Measurements from ENCODE around the gene RCCD1. TPM values are rescaled to one million over a fixed set of nuclear protein-coding genes. Genes with fewer than 3 reads are reported as not detected.

Gene RCCD1
- total RNA-seq, 1 experiment from 2014 or later = 26.1 TPM

- TF ChIP-seq, protein P1, sequence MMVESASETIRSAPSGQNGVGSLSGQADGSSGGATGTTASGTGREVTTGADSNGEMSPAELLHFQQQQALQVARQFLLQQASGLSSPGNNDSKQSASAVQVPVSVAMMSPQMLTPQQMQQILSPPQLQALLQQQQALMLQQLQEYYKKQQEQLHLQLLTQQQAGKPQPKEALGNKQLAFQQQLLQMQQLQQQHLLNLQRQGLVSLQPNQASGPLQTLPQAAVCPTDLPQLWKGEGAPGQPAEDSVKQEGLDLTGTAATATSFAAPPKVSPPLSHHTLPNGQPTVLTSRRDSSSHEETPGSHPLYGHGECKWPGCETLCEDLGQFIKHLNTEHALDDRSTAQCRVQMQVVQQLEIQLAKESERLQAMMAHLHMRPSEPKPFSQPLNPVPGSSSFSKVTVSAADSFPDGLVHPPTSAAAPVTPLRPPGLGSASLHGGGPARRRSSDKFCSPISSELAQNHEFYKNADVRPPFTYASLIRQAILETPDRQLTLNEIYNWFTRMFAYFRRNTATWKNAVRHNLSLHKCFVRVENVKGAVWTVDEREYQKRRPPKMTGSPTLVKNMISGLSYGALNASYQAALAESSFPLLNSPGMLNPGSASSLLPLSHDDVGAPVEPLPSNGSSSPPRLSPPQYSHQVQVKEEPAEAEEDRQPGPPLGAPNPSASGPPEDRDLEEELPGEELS (CRISPR knock-in tag; IDR thresholded peaks at IDR 0.05) = peak; percentile 79; the same call in 1 of the 2 replicates
- no peak for TF ChIP-seq CREB1 (CRISPR knock-in tag; IDR thresholded peaks at IDR 0.05)
- no peak for TF ChIP-seq IRF2 (CRISPR knock-in tag; IDR thresholded peaks at IDR 0.05; ENCODE audit: borderline replicate concordance, low read depth)
- TF ChIP-seq ZNF219 (CRISPR knock-in tag; IDR thresholded peaks at IDR 0.05; ENCODE audit: borderline replicate concordance) = no peak
- TF ChIP-seq, protein P2, sequence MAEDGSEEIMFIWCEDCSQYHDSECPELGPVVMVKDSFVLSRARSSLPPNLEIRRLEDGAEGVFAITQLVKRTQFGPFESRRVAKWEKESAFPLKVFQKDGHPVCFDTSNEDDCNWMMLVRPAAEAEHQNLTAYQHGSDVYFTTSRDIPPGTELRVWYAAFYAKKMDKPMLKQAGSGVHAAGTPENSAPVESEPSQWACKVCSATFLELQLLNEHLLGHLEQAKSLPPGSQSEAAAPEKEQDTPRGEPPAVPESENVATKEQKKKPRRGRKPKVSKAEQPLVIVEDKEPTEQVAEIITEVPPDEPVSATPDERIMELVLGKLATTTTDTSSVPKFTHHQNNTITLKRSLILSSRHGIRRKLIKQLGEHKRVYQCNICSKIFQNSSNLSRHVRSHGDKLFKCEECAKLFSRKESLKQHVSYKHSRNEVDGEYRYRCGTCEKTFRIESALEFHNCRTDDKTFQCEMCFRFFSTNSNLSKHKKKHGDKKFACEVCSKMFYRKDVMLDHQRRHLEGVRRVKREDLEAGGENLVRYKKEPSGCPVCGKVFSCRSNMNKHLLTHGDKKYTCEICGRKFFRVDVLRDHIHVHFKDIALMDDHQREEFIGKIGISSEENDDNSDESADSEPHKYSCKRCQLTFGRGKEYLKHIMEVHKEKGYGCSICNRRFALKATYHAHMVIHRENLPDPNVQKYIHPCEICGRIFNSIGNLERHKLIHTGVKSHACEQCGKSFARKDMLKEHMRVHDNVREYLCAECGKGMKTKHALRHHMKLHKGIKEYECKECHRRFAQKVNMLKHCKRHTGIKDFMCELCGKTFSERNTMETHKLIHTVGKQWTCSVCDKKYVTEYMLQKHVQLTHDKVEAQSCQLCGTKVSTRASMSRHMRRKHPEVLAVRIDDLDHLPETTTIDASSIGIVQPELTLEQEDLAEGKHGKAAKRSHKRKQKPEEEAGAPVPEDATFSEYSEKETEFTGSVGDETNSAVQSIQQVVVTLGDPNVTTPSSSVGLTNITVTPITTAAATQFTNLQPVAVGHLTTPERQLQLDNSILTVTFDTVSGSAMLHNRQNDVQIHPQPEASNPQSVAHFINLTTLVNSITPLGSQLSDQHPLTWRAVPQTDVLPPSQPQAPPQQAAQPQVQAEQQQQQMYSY (CRISPR knock-in tag; IDR thresholded peaks at IDR 0.05) = 0 out of 2 replicates have a peak, but pooled peaks have one; percentile 52
- TF ChIP-seq GTF2I (CRISPR knock-in tag; conservative IDR thresholded peaks at IDR 0.05) = peak; percentile 84
- TF ChIP-seq CREM (CRISPR knock-in tag; IDR thresholded peaks at IDR 0.05) = peak; percentile 57
- TF ChIP-seq, protein P3, sequence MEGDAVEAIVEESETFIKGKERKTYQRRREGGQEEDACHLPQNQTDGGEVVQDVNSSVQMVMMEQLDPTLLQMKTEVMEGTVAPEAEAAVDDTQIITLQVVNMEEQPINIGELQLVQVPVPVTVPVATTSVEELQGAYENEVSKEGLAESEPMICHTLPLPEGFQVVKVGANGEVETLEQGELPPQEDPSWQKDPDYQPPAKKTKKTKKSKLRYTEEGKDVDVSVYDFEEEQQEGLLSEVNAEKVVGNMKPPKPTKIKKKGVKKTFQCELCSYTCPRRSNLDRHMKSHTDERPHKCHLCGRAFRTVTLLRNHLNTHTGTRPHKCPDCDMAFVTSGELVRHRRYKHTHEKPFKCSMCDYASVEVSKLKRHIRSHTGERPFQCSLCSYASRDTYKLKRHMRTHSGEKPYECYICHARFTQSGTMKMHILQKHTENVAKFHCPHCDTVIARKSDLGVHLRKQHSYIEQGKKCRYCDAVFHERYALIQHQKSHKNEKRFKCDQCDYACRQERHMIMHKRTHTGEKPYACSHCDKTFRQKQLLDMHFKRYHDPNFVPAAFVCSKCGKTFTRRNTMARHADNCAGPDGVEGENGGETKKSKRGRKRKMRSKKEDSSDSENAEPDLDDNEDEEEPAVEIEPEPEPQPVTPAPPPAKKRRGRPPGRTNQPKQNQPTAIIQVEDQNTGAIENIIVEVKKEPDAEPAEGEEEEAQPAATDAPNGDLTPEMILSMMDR (IDR thresholded peaks at IDR 0.05) = no peak
- TF ChIP-seq, protein P4, sequence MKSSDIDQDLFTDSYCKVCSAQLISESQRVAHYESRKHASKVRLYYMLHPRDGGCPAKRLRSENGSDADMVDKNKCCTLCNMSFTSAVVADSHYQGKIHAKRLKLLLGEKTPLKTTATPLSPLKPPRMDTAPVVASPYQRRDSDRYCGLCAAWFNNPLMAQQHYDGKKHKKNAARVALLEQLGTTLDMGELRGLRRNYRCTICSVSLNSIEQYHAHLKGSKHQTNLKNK (CRISPR knock-in tag; IDR thresholded peaks at IDR 0.05) = no peak
- peak; percentile 90; the same call in 1 of the 2 replicates for TF ChIP-seq FOXP1 (CRISPR knock-in tag; IDR thresholded peaks at IDR 0.05; ENCODE audit: borderline replicate concordance)
- TF ChIP-seq JUN (CRISPR knock-in tag; IDR thresholded peaks at IDR 0.05) = no peak
- TF ChIP-seq ZNF416 (CRISPR knock-in tag; IDR thresholded peaks at IDR 0.05) = no peak; the same call in 1 of the 2 replicates
- 0 out of 2 replicates have a peak, but pooled peaks have one; percentile 53 for TF ChIP-seq AR (CRISPR knock-in tag; IDR thresholded peaks at IDR 0.05)
- no peak for TF ChIP-seq CDX4 (CRISPR knock-in tag; IDR thresholded peaks at IDR 0.05; ENCODE audit: borderline replicate concordance)
- TF ChIP-seq PRRX2 (CRISPR knock-in tag; IDR thresholded peaks at IDR 0.05) = peak; percentile 61
- TF ChIP-seq MXD4 (CRISPR knock-in tag; IDR thresholded peaks at IDR 0.05; ENCODE audit: borderline replicate concordance) = no peak
- peak; percentile 85 for TF ChIP-seq ESRRA (CRISPR knock-in tag; IDR thresholded peaks at IDR 0.05; ENCODE audit: borderline replicate concordance)
- TF ChIP-seq EMX1 (CRISPR knock-in tag; IDR thresholded peaks at IDR 0.05) = peak; percentile 83
- TF ChIP-seq, protein P5, sequence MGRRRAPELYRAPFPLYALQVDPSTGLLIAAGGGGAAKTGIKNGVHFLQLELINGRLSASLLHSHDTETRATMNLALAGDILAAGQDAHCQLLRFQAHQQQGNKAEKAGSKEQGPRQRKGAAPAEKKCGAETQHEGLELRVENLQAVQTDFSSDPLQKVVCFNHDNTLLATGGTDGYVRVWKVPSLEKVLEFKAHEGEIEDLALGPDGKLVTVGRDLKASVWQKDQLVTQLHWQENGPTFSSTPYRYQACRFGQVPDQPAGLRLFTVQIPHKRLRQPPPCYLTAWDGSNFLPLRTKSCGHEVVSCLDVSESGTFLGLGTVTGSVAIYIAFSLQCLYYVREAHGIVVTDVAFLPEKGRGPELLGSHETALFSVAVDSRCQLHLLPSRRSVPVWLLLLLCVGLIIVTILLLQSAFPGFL (CRISPR knock-in tag; IDR thresholded peaks at IDR 0.05; ENCODE audit: borderline replicate concordance) = no peak
- 0 out of 2 replicates have a peak, but pooled peaks have one; percentile 58 for TF ChIP-seq ZNF671 (CRISPR knock-in tag; IDR thresholded peaks at IDR 0.05)
- TF ChIP-seq FOXK1 (CRISPR knock-in tag; IDR thresholded peaks at IDR 0.05) = peak; percentile 79; the same call in 1 of the 2 replicates
- TF ChIP-seq, protein P6, sequence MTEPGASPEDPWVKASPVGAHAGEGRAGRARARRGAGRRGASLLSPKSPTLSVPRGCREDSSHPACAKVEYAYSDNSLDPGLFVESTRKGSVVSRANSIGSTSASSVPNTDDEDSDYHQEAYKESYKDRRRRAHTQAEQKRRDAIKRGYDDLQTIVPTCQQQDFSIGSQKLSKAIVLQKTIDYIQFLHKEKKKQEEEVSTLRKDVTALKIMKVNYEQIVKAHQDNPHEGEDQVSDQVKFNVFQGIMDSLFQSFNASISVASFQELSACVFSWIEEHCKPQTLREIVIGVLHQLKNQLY (CRISPR knock-in tag; IDR thresholded peaks at IDR 0.05) = 0 out of 2 replicates have a peak, but pooled peaks have one; percentile 77
- no peak for TF ChIP-seq RELA (CRISPR knock-in tag; IDR thresholded peaks at IDR 0.05; ENCODE audit: borderline replicate concordance)
- TF ChIP-seq ZNF263 (CRISPR knock-in tag; IDR thresholded peaks at IDR 0.05; ENCODE audit: low read depth) = no peak
- TF ChIP-seq RORB (CRISPR knock-in tag; IDR thresholded peaks at IDR 0.05) = no peak
These were observed at the start of gene RCCD1 (continued) for GRCh38 chr15:90954712-90955623.

All from WTC11 (cell line).